Activated T-cell treated with anti-CD3 and anti-CD28 coated beads, Interleukin-2, amount 50 U/mL, for 4 hours (primary cell): ENCODE measurements around the gene NECTIN2. TPM values are rescaled to one million over a fixed set of nuclear protein-coding genes. Genes with fewer than 3 reads are reported as not detected.

Experiments used
- ATAC-seq, 2 donors: fragments of 200-7000 bp; cut with Tn5 transposase; one replicate each; pipeline ENCODE4 v1.10.0; 2021
- DNase-seq: peaks from one replicate; pipeline ENCODE4 v3.0.0-alpha.2; 2020
- H3K27me3 Mint-ChIP-seq: one replicate; pipeline ENCODE4 v1.8.0; 2021; ENCODE audit warnings: low read depth, mixed read lengths
- H3K36me3 Mint-ChIP-seq: one replicate; pipeline ENCODE4 v1.8.0; 2022; ENCODE audit warnings: mixed read lengths; ENCODE audit not compliant: insufficient read depth
- H3K4me1 Mint-ChIP-seq: one replicate; pipeline ENCODE4 v1.8.0; 2021; ENCODE audit warnings: low read depth, mixed read lengths
- H3K4me3 Mint-ChIP-seq: one replicate; pipeline ENCODE4 v1.8.0; 2021; ENCODE audit warnings: mild to moderate bottlenecking, moderate library complexity, mixed read lengths
- H3K9me3 Mint-ChIP-seq: one replicate; pipeline ENCODE4 v1.8.0; 2021; ENCODE audit warnings: mixed read lengths
- total RNA-seq, 3 donors: library from RNA; stranded (reverse); gene quantifications; one replicate each; pipeline ENCODE4 v1.2.1, GENCODE V29; 2021

The NECTIN2 gene
- total RNA-seq, 3 donors from 2014 or later: 0.66 to 1.4 (median 1.3) TPM

- Mint-ChIP-seq H3K36me3 (no peaks in the 10 kb centered on the region), H3K27me3 (peaks cover 33% of the 10 kb centered on the region), H3K4me1 (peaks cover 3% of the 10 kb centered on the region), H3K4me3 (no peak overlapping the region), H3K9me3 (no peaks in the 10 kb centered on the region)
- DNase-seq (no peak), ATAC-seq (no peak)
These were observed 35.0 kb upstream of the NECTIN2 start for GRCh38 chr19:44811122-44811419.

- no peak for ATAC-seq
- DNase-seq: no peak
- H3K27me3 Mint-ChIP-seq: peaks cover 33% of the 10 kb centered on the region
- H3K4me1 Mint-ChIP-seq: peaks cover 3% of the 10 kb centered on the region
- no peak overlapping the region for H3K4me3 Mint-ChIP-seq
- H3K36me3 Mint-ChIP-seq: no peaks in the 10 kb centered on the region
- no peaks in the 10 kb centered on the region for H3K9me3 Mint-ChIP-seq
These were observed 33.9 kb upstream of the NECTIN2 start for GRCh38 chr19:44812142-44812718.

GRCh38 chr19:44813070-44813840, 32.8 kb upstream of the NECTIN2 start:
- peaks cover 30% of the 10 kb centered on the region for H3K27me3 Mint-ChIP-seq
- DNase-seq (no peak), ATAC-seq (no peak)
- H3K36me3 Mint-ChIP-seq: no peaks in the 10 kb centered on the region
- H3K4me3 Mint-ChIP-seq: no peak overlapping the region
- no peaks in the 10 kb centered on the region for H3K9me3 Mint-ChIP-seq
- H3K4me1 Mint-ChIP-seq: peaks cover 3% of the 10 kb centered on the region

GRCh38 chr19:44813841-44814470, 32.1 kb upstream of the NECTIN2 start:
- no peaks in the 10 kb centered on the region for H3K9me3 Mint-ChIP-seq
- H3K27me3 Mint-ChIP-seq: peaks cover 26% of the 10 kb centered on the region
- no peak for DNase-seq
- no peak overlapping the region for H3K4me3 Mint-ChIP-seq
- no peak for ATAC-seq
- H3K36me3 Mint-ChIP-seq: no peaks in the 10 kb centered on the region
- H3K4me1 Mint-ChIP-seq: peaks cover 3% of the 10 kb centered on the region

- ATAC-seq (no peak), DNase-seq (no peak)
- Mint-ChIP-seq H3K27me3 (peaks cover 21% of the 10 kb centered on the region), H3K36me3 (no peaks in the 10 kb centered on the region), H3K4me1 (peaks cover under 1% of the 10 kb centered on the region), H3K9me3 (no peaks in the 10 kb centered on the region), H3K4me3 (no peak overlapping the region)
These were observed 31.6 kb upstream of the NECTIN2 start for GRCh38 chr19:44814517-44814916.

- H3K27me3 Mint-ChIP-seq: peaks cover 8% of the 10 kb centered on the region
- DNase-seq: no peak
- H3K9me3 Mint-ChIP-seq: no peaks in the 10 kb centered on the region
- H3K4me1 Mint-ChIP-seq: no peaks in the 10 kb centered on the region
- H3K36me3 Mint-ChIP-seq: no peaks in the 10 kb centered on the region
- no peak for ATAC-seq
- H3K4me3 Mint-ChIP-seq: no peak overlapping the region
These were observed 29.8 kb upstream of the NECTIN2 start for GRCh38 chr19:44816301-44816700.

GRCh38 chr19:44817725-44818465, 28.2 kb upstream of the NECTIN2 start:
- H3K36me3 Mint-ChIP-seq: no peaks in the 10 kb centered on the region
- peaks cover 3% of the 10 kb centered on the region for H3K27me3 Mint-ChIP-seq
- no peaks in the 10 kb centered on the region for H3K9me3 Mint-ChIP-seq
- ATAC-seq (no peak), DNase-seq (no peak)
- H3K4me1 Mint-ChIP-seq: no peaks in the 10 kb centered on the region
- no peak overlapping the region for H3K4me3 Mint-ChIP-seq

- Mint-ChIP-seq H3K36me3 (no peaks in the 10 kb centered on the region), H3K27me3 (peaks cover 3% of the 10 kb centered on the region), H3K4me1 (no peaks in the 10 kb centered on the region), H3K9me3 (no peaks in the 10 kb centered on the region), H3K4me3 (no peak overlapping the region)
- ATAC-seq (no peak), DNase-seq (no peak)
These were observed 27.5 kb upstream of the NECTIN2 start for GRCh38 chr19:44818466-44819031.

GRCh38 chr19:44819246-44819832, 26.8 kb upstream of the NECTIN2 start:
- H3K4me3 Mint-ChIP-seq: no peak overlapping the region
- DNase-seq (no peak), ATAC-seq (no peak)
- H3K4me1 Mint-ChIP-seq: no peaks in the 10 kb centered on the region
- no peaks in the 10 kb centered on the region for H3K9me3 Mint-ChIP-seq
- H3K36me3 Mint-ChIP-seq: no peaks in the 10 kb centered on the region
- H3K27me3 Mint-ChIP-seq: no peaks in the 10 kb centered on the region

GRCh38 chr19:44820648-44821609, 25.2 kb upstream of the NECTIN2 start:
- Mint-ChIP-seq H3K9me3 (no peaks in the 10 kb centered on the region), H3K4me1 (no peaks in the 10 kb centered on the region), H3K36me3 (no peaks in the 10 kb centered on the region), H3K27me3 (no peaks in the 10 kb centered on the region), H3K4me3 (no peak overlapping the region)
- no peak for DNase-seq
- no peak for ATAC-seq

- Mint-ChIP-seq H3K4me3 (no peak overlapping the region), H3K4me1 (no peaks in the 10 kb centered on the region), H3K36me3 (no peaks in the 10 kb centered on the region), H3K9me3 (no peaks in the 10 kb centered on the region), H3K27me3 (peaks cover 2% of the 10 kb centered on the region)
- DNase-seq (no peak), ATAC-seq (no peak)
These were observed 23.9 kb upstream of the NECTIN2 start for GRCh38 chr19:44822177-44822576.

GRCh38 chr19:44822670-44823372, 23.3 kb upstream of the NECTIN2 start:
- no peak for ATAC-seq
- H3K36me3 Mint-ChIP-seq: no peaks in the 10 kb centered on the region
- H3K4me3 Mint-ChIP-seq: no peak overlapping the region

GRCh38 chr19:44823373-44823698, 22.8 kb upstream of the NECTIN2 start:
- Mint-ChIP-seq H3K4me3 (no peak overlapping the region), H3K36me3 (no peaks in the 10 kb centered on the region), H3K9me3 (no peaks in the 10 kb centered on the region), H3K27me3 (peaks cover 3% of the 10 kb centered on the region), H3K4me1 (no peaks in the 10 kb centered on the region)
- DNase-seq (no peak), ATAC-seq (no peak)

More at GRCh38 chr19:44822670-44823372, 23.3 kb upstream of the NECTIN2 start:
- no peaks in the 10 kb centered on the region for H3K4me1 Mint-ChIP-seq
- peaks cover 3% of the 10 kb centered on the region for H3K27me3 Mint-ChIP-seq
- H3K9me3 Mint-ChIP-seq: no peaks in the 10 kb centered on the region
- no peak for DNase-seq
